SJCRH30 (cell line): ENCODE data around the gene WDR86. TPM values are rescaled to one million over a fixed set of nuclear protein-coding genes. Genes with fewer than 3 reads are reported as not detected.

Experiments
- DNase-seq, 2 experiments: peaks; one replicate each; pipeline ENCODE4 v3.0.0-alpha.2; 2015 to 2020
- H3K27ac ChIP-seq: fragments of 250-450 bp; sonication (Bioruptor Pico); 2 replicates; pipeline ENCODE4 v1.5.1; 2020; ENCODE audit warnings: mild to moderate bottlenecking, moderate library complexity
- H3K27me3 ChIP-seq: fragments of 250-450 bp; sonication (Bioruptor Pico); 2 replicates; pipeline ENCODE4 v1.5.1; 2020; ENCODE audit warnings: mild to moderate bottlenecking, moderate library complexity
- H3K36me3 ChIP-seq: fragments of 250-450 bp; sonication (Bioruptor Pico); 2 replicates; pipeline ENCODE4 v1.5.1; 2020; ENCODE audit warnings: mild to moderate bottlenecking, moderate library complexity
- H3K4me1 ChIP-seq: fragments of 250-450 bp; sonication (Bioruptor Pico); 2 replicates; pipeline ENCODE4 v1.5.1; 2020; ENCODE audit warnings: mild to moderate bottlenecking, moderate library complexity
- H3K4me3 ChIP-seq: fragments of 250-450 bp; sonication (Bioruptor Pico); 2 replicates; pipeline ENCODE4 v1.5.1; 2020; ENCODE audit warnings: mild to moderate bottlenecking, moderate library complexity
- H3K9me3 ChIP-seq: fragments of 250-450 bp; sonication (Bioruptor Pico); replicated peaks from 2 replicates; pipeline ENCODE4 v1.5.1; 2020; ENCODE audit warnings: mild to moderate bottlenecking, moderate library complexity
- total RNA-seq: library from RNA; depleted of rRNA; stranded (reverse); fragments of >200 nt; shearing (Covaris generic); gene quantifications from 2 replicates; pipeline ENCODE4 v1.2.3, GENCODE V29; 2014

The WDR86 gene
- total RNA-seq, 1 experiment from 2014 or later, result 1.0 TPM

DNA sequence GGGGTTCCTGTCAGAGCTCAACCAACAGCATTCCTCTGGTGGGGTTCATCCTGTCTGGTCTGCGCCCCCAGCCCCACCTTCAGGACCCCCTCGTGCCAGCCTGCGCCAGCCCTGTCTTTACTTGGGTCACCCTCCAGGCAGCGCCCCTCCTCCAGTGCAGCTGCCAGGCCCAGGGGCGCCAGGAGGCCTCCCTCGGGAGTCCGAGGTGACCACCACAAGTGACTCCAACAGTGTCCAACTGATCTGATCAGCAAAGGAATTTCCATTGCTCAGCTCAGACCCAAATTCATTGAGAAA lies 10.6 kb downstream of the WDR86 start:
- no peak for DNase-seq
- no peak overlapping the region for H3K27ac ChIP-seq
- H3K4me3 ChIP-seq, result no peak overlapping the region
- 0 out of 2 replicates have a peak, but pooled peaks cover 4% of the 10 kb centered on the region for H3K9me3 ChIP-seq
- H3K27me3 ChIP-seq, result 0 out of 2 replicates have a peak, but pooled peaks cover 3% of the 10 kb centered on the region
- H3K36me3 ChIP-seq, result no peaks in the 10 kb centered on the region
- peaks cover 5% of the 10 kb centered on the region; the same call in 1 of the 2 replicates for H3K4me1 ChIP-seq

DNA sequence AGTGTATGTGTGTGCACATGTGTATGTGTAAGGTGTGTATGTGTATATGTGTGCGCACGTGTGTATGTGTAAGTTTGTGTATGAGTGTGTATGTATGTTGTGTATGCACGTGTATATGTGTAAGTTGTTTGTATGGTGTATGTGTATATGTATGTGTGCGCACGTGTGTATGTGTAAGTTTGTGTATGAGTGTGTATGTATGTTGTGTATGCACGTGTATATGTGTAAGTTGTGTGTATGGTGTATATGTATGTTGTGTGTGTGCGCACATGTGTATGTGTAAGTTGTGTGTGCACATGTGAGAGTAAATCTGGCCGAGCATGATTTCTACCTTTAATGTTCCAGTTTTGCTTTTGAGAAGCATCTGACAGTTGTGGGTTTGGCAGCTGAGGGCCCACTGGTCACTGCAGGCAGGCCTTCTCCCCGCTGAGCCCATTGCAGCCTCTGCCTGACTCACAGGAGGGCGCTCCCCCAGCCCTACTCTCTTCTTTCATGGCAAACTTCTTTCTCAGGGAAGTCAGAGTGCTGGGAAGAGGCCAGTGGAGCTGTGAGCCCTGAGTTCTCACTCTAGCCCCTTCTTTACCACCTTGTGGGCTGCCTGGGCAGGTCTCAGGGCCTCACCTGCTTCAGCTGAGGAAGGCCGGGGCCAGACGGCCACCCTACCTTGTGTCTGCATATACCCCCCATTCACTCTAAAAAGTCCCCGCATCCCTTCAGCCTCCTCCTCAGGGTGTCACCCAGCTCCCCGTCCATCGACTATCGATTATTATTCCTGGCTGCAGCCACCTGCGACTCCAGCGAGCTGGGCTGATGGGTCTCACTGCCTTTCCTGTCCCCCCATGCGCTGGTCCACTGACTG lies 11.2 kb downstream of the WDR86 start:
- no peaks in the 10 kb centered on the region for H3K36me3 ChIP-seq
- H3K4me1 ChIP-seq, result peaks cover 8% of the 10 kb centered on the region
- no peak overlapping the region for H3K27ac ChIP-seq
- DNase-seq, result no peak
- H3K4me3 ChIP-seq, result no peak overlapping the region
- 0 out of 2 replicates have a peak, but pooled peaks cover 4% of the 10 kb centered on the region for H3K9me3 ChIP-seq
- 0 out of 2 replicates have a peak, but pooled peaks cover 3% of the 10 kb centered on the region for H3K27me3 ChIP-seq

DNA sequence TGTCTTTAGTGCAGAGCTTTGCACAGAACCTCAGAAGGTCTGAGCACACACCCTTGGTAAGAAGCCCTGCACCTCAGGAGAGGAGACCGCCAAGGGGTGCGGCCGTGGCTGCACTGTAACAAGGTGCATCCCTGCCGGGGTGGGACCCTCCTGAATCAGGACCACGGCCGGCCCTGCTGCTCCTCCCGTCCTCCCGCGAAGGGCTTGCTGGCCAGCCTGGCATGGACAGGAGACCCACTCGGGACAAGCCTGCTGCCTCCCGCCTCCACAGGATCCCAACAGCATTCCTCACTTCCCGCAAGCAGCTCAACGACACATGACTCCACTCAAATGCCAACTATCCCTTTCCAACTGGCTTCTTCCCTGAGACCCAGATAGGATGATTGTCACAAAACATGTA lies 12.8 kb downstream of the WDR86 start:
- peaks cover 8% of the 10 kb centered on the region for H3K4me1 ChIP-seq
- DNase-seq, result no peak
- peaks cover 8% of the 10 kb centered on the region; the same call in 1 of the 2 replicates for H3K27me3 ChIP-seq
- 0 out of 2 replicates have a peak, but pooled peaks cover 4% of the 10 kb centered on the region for H3K9me3 ChIP-seq
- H3K27ac ChIP-seq, result no peak overlapping the region
- H3K4me3 ChIP-seq, result no peak overlapping the region
- no peaks in the 10 kb centered on the region for H3K36me3 ChIP-seq

DNA sequence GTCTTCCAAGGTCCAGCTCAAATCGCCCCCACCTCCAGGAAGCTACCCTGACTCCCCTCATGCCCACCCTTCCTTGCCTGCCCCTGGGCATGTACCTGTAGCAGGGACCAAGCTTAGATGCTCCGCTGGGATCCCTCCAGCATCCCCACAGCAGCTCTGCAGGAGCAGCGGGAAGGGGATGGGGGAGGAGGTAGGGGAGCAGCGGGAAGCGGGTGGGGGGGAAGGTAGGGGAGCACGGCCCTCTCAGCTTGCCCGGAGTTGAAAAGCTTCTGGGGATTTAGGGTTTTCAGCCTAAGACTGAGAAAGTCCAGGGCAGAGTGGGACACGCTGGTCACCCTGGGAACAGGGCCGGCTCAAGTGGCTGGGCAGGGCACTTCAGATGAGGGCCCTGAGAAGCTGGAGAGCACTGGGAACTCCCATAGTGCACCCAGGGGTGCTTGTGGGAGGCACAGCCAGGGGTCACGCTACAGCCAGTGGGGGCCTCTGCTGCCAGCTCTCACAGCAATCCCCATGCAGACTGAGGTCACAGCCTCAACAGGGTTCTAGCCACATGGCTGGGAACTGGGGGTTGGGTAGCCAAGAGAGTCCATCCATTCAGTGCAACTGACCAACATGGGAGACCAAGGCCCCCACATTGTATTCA lies 13.4 kb downstream of the WDR86 start:
- DNase-seq, result no peak
- peaks cover 8% of the 10 kb centered on the region; the same call in 1 of the 2 replicates for H3K27me3 ChIP-seq
- H3K4me3 ChIP-seq, result no peak overlapping the region
- H3K36me3 ChIP-seq, result no peaks in the 10 kb centered on the region
- 0 out of 2 replicates have a peak, but pooled peaks cover 4% of the 10 kb centered on the region for H3K9me3 ChIP-seq
- peaks cover 8% of the 10 kb centered on the region for H3K4me1 ChIP-seq
- H3K27ac ChIP-seq, result no peak overlapping the region

DNA sequence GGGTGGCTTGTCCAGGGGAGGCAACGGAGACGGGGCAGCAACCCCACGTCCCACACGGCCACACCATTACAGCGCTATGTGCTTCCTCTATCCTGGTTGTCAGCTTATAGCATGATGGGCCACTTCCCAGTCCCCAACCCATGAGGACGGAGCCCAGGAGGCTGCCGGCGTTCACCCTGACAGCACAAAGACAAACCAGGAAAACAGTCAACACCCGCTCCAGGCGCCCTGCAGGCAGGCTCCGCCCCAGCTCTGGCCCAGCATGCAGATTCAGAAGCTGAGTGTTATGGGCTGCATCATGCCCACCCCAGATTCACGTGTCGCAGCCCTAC lies 14.8 kb downstream of the WDR86 start:
- Histone ChIP-seq H3K27ac (no peak overlapping the region), H3K27me3 (peaks cover 8% of the 10 kb centered on the region; the same call in 1 of the 2 replicates), H3K4me1 (peaks cover 8% of the 10 kb centered on the region), H3K4me3 (no peak overlapping the region), H3K9me3 (0 out of 2 replicates have a peak, but pooled peaks cover 4% of the 10 kb centered on the region), H3K36me3 (no peaks in the 10 kb centered on the region)
- no peak for DNase-seq

DNA sequence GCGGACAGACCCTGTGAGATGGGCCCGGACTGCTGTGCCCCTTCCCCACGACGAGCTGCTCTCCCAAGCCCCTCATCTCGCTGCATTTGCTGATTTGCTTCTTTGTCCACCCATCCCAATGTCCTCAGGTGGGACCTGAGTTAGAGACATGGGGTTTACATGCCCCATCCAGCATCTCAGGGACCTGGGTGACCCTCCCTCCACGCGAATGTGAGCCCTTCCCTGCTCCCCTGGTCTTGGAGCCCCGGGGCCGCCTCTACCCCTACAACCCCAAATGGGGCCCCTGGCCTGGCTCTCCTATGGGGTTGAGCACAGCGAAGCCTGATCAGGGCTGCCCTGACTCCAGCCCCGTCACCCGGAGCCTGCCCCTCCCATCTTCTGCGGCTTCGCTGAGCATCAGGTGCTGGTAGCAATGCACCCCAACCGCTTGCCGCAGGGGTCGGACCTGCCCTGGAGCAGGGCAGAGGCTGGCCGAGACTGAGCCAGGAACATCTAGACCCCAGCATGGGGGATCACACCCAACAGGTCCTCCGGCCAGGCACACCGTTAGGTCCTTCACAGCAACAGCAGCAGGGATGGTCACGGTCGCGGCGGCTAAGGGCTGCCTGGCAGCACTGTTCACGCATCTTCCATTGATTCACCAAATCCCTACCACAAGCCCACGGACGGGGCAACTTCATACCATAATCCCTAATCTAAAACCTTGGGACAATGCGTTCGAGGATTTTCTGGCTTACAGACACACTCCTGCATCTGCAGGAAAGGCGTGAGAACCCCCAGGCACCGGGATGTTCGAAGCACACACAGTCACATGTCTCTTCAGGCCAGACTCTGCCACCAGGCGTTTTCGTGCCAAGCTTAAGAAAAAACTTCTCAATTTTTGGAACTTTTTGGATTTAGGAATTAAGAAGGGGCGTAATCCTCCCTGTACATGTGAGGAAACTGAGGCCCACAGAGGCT lies 15.5 kb downstream of the WDR86 start:
- Histone ChIP-seq H3K36me3 (no peaks in the 10 kb centered on the region), H3K27ac (no peak overlapping the region), H3K4me1 (peaks cover 4% of the 10 kb centered on the region)

DNA sequence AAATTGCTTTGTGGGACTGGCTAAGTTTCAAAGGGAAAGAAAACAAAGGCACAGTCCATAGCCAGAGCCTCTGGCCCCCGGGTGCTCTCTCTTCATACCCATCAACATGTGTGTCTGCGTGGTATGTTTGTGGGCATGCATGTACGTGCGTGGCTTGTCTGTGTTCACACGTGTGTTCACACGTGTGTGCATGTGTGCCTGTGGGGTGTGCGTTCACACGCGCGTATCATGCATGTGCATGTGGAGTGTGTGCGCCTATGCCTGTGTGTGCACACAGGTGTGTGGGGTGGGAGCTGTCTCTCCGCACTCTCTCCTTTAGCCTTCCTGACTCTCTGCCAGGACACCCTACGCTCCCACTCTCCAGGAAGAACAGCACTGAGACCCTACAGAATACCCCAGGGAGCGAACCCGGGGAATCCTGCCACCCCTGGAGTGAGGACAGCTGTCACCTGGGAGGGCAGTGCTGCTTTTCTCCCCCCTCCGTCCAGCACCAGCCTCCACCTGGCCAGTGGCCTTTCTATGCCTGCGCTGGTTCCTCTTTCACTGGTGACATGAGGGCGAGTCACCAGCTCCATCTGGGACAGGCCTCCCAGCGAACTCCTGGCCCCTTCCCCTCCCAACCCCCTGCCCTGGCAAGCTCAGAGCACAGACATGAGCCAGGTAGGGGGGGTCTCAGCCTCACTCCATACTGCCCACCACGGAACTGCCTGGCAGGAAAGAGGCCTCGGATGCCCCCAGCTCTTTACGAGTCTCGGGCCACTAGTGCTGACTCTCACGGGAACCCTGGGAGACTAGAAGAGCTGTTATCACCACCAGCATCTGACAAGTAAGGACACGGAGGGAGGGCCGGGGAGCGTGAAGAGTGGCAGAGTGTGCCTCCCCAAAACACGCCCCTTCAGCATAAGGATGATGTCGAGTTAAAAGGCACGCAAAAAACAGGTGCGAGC lies 16.5 kb downstream of the WDR86 start:
- Histone ChIP-seq H3K27ac (no peak overlapping the region), H3K9me3 (0 out of 2 replicates have a peak, but pooled peaks cover 4% of the 10 kb centered on the region), H3K27me3 (peaks cover 12% of the 10 kb centered on the region; the same call in 1 of the 2 replicates), H3K4me1 (peaks cover 3% of the 10 kb centered on the region), H3K36me3 (no peaks in the 10 kb centered on the region), H3K4me3 (no peak overlapping the region)
- DNase-seq, result peak in 1 of 2 experiments; percentile 45

More for the DNA sequence above, 15.5 kb downstream of the WDR86 start:
- Histone ChIP-seq H3K4me3 (no peak overlapping the region), H3K9me3 (0 out of 2 replicates have a peak, but pooled peaks cover 4% of the 10 kb centered on the region), H3K27me3 (peaks cover 8% of the 10 kb centered on the region; the same call in 1 of the 2 replicates)
- no peak for DNase-seq

DNA sequence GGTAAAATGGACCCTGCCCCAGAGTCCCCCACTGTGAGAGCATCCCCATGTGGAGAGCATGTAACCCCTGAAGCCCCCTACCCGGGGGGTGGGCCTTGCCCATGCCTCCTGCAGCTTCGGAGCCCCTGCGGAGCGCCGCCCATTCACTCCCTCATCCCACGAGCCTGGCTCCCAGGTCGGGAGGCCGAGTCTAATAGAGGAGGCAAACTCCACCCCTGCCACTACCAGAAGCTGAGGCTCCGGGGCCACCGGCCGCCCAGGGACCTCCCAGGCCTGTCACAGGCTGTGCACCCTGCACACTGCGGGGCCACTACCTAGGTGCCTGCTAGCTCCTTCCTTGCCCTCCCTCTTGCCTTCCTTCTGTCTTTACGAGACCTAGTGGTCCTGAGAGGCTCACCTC lies 17.4 kb downstream of the WDR86 start:
- H3K27ac ChIP-seq, result no peak overlapping the region
- H3K9me3 ChIP-seq, result no peaks in the 10 kb centered on the region
- H3K4me1 ChIP-seq, result peaks cover 3% of the 10 kb centered on the region
- H3K4me3 ChIP-seq, result no peak overlapping the region
- no peaks in the 10 kb centered on the region for H3K36me3 ChIP-seq
- H3K27me3 ChIP-seq, result peaks cover 13% of the 10 kb centered on the region; the same call in 1 of the 2 replicates
- DNase-seq, result no peak

DNA sequence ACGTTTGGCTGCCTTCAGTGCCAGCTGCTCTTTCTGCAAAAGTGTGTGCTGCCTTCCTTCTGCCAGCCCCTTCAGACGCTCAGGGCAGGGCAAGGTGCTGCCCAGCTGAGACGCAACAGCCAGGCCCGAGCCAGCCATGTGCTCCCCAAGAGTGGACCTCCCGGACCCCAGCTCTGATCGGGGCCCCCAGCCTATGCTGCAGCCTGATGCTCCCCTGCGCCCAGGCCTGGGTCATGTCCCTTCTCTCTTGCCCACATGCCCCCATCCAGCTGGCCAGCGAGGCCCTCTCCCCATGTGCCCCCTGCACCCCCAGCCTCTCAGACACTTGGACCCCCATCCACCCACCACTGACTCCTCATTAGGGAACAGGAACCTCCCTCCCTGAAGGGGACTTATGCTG lies 17.8 kb downstream of the WDR86 start:
- DNase-seq, result no peak
- H3K27ac ChIP-seq, result no peak overlapping the region
- no peaks in the 10 kb centered on the region for H3K9me3 ChIP-seq
- no peak overlapping the region for H3K4me3 ChIP-seq
- H3K4me1 ChIP-seq, result peaks cover 3% of the 10 kb centered on the region
- H3K27me3 ChIP-seq, result peaks cover 15% of the 10 kb centered on the region; the same call in 1 of the 2 replicates
- no peaks in the 10 kb centered on the region for H3K36me3 ChIP-seq

DNA sequence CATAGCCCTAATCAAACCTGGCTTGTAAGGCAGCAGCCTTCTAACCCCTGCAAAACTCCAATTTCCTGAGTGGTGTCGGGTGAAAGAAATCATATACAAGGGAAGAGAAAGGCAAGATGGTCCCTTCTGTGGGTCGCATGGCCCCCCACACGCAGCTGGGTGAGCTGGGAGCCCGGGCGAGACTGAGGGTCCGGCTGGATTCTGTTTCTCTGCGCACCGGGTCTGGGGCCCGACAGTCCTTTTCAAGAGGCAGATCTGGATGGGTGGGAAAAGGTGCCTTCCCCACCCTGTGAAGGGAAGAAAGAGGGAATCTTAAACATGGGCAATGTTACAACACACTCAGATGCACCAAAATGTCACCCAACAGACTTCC lies 18.5 kb downstream of the WDR86 start:
- no peaks in the 10 kb centered on the region for H3K36me3 ChIP-seq
- H3K27ac ChIP-seq, result no peak overlapping the region
- DNase-seq, result no peak

DNA sequence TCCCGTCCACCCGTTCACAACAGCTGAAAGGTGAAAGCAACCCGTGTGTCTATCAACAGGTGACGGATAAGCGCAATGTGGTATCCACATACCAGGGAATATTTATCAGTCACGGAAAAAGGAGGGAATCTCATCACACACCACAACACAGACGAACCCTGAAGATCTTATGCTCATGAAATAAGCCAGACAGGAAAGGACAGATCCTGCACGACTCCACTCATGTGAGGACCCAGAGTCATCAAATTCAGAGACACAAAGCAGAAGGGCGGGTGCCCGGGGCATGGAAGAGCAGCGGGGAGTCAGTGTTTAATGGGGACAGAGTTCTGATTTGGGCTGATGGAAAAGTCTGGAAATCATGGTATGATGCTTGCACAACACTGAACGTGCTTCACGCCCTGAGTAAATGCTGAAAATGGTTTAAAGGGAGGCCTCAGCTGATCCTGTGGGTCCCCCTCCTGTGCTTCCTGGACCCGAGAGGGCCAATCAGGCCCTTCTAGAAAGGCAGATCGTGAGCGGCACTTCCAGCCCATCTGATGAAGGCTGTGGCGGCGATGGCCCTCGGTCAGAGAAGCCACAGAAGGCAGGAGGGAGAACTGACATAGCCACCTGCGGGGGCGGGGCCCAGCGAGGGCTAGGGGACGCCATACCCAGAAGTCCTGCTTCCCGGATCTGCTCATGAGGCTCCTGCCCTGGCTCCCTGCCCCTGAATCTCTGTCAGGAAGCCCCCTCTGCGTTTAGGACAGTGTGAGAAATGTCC lies 19.1 kb downstream of the WDR86 start:
- H3K27ac ChIP-seq, result no peak overlapping the region
- H3K27me3 ChIP-seq, result peaks cover 28% of the 10 kb centered on the region; the same call in 1 of the 2 replicates
- H3K9me3 ChIP-seq, result no peaks in the 10 kb centered on the region
- H3K4me3 ChIP-seq, result no peak overlapping the region
- no peaks in the 10 kb centered on the region for H3K36me3 ChIP-seq
- H3K4me1 ChIP-seq, result peaks cover 13% of the 10 kb centered on the region
- peak; percentile 51 to 66 for DNase-seq

More for the DNA sequence above, 18.5 kb downstream of the WDR86 start:
- Histone ChIP-seq H3K27me3 (peaks cover 22% of the 10 kb centered on the region; the same call in 1 of the 2 replicates), H3K4me1 (peaks cover 7% of the 10 kb centered on the region), H3K4me3 (no peak overlapping the region), H3K9me3 (no peaks in the 10 kb centered on the region)

DNA sequence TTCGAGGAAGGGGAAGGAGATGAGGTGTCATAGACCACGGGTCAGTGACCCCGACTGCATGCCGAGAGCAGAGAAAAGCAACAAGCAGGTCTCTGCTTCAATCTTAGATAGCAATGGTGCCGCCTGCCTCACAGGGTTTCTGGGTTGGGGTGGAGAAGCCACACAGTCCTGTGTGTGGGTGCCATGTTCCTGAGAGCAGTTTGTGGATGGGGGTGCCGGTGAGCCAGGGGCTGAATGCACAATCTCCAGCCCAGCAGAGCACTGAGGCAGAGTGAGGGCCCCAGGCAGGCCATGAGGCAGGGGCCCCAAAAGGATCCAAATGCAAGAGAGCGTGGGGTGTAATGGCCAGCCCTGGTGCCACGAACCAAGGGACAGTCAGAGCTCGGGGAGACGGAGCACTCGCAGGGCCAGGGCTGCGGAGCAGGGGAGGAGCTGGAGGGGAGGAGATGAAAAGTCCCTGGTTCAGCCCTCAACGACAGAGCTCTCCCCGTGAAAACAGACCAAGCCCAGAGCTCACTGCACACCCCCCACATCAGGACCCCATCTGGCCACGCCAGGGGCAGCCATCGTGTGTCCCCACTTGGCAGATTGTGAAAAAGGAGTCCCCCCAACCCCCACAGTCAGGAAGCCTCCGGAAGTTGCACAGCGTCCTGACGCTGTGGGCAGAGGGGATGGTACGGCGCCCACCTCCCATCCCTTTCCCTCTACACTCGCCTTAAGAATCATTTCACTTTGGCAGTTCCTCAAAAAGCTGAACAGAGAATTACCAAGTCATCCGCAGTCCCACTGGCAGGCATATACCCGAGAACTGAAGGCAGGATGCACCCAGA lies 19.9 kb downstream of the WDR86 start:
- H3K27ac ChIP-seq, result no peak overlapping the region
- H3K4me1 ChIP-seq, result peaks cover 18% of the 10 kb centered on the region
- DNase-seq, result no peak
- no peaks in the 10 kb centered on the region for H3K9me3 ChIP-seq
- H3K4me3 ChIP-seq, result no peak overlapping the region
- no peaks in the 10 kb centered on the region for H3K36me3 ChIP-seq
- peaks cover 29% of the 10 kb centered on the region; the same call in 1 of the 2 replicates for H3K27me3 ChIP-seq
